Measurements from ENCODE around the gene LMNTD1. TPM values are rescaled to one million over a fixed set of nuclear protein-coding genes. Genes with fewer than 3 reads are reported as not detected.

The LMNTD1 gene
- total RNA-seq, 2 donors from 2014 or later: 36.9 to 54.7 TPM

GRCh38 chr12:25501549-25501948 lies 51.5 kb downstream of the LMNTD1 start:
- Histone ChIP-seq H3K4me3 (ENCODE audit: low read length) (no peak overlapping the region), H3K4me1 (ENCODE audit: control insufficient read depth, insufficient read depth, low read length) (no peaks in the 10 kb centered on the region), H3K27me3 (ENCODE audit: control insufficient read depth, insufficient read depth, low read length, poor library complexity, severe bottlenecking) (no peaks in the 10 kb centered on the region), H3K36me3 (ENCODE audit: control insufficient read depth, insufficient read depth, low read length) (peaks cover 91% of the 10 kb centered on the region), H3K9me3 (ENCODE audit: control insufficient read depth, low read length) (peaks cover 33% of the 10 kb centered on the region), H3K9ac (ENCODE audit: extremely low read depth, low read length, poor library complexity, severe bottlenecking) (no peak overlapping the region), H3K27ac (ENCODE audit: low read depth, low read length) (no peak overlapping the region)
- peaks cover 28% of the 10 kb centered on the region for H3K9me3 Mint-ChIP-seq
- H3K4me3 Mint-ChIP-seq: no peak overlapping the region
- peaks cover 14% of the 10 kb centered on the region for H3K4me1 Mint-ChIP-seq
- no peaks in the 10 kb centered on the region for H3K27me3 Mint-ChIP-seq (ENCODE audit: insufficient read depth)
- no peak overlapping the region for H3K27ac Mint-ChIP-seq
- TF ChIP-seq CTCF (conservative IDR thresholded peaks at IDR 0.05): no peak
- no peak for DNase-seq
- WGBS, 2 experiments (ENCODE audit: insufficient coverage in 1 of 2, insufficient read length in 1 of 2): 95% methylated on average over 1 of the region's 1 CpG; no CpG with 5 or more reads in 1 of the 2 experiments
- peaks cover 60% of the 10 kb centered on the region for H3K36me3 Mint-ChIP-seq (ENCODE audit: low read depth)

- no peaks in the 10 kb centered on the region for H3K4me1 ChIP-seq (ENCODE audit: control insufficient read depth, insufficient read depth, low read length)
- no peak for TF ChIP-seq CTCF (conservative IDR thresholded peaks at IDR 0.05)
- no peaks in the 10 kb centered on the region for H3K27me3 ChIP-seq (ENCODE audit: control insufficient read depth, insufficient read depth, low read length, poor library complexity, severe bottlenecking)
- DNase-seq: no peak
- H3K9me3 Mint-ChIP-seq: peaks cover 30% of the 10 kb centered on the region
- H3K4me1 Mint-ChIP-seq: peaks cover 14% of the 10 kb centered on the region
- no peaks in the 10 kb centered on the region for H3K27me3 Mint-ChIP-seq (ENCODE audit: insufficient read depth)
- WGBS, 2 experiments (ENCODE audit: insufficient coverage in 1 of 2, insufficient read length in 1 of 2): 86 to 98% methylated on average over 5 to 6 of the region's 6 CpGs
- H3K4me3 Mint-ChIP-seq: no peak overlapping the region
- H3K36me3 ChIP-seq (ENCODE audit: control insufficient read depth, insufficient read depth, low read length): peaks cover 93% of the 10 kb centered on the region
- peaks cover 68% of the 10 kb centered on the region for H3K36me3 Mint-ChIP-seq (ENCODE audit: low read depth)
- H3K9me3 ChIP-seq (ENCODE audit: control insufficient read depth, low read length): peaks cover 36% of the 10 kb centered on the region
- no peak overlapping the region for H3K9ac ChIP-seq (ENCODE audit: extremely low read depth, low read length, poor library complexity, severe bottlenecking)
- no peak overlapping the region for H3K27ac ChIP-seq (ENCODE audit: low read depth, low read length)
- no peak overlapping the region for H3K27ac Mint-ChIP-seq
- no peak overlapping the region for H3K4me3 ChIP-seq (ENCODE audit: low read length)
Observed at GRCh38 chr12:25500651-25501050, 52.4 kb downstream of the LMNTD1 start.

- DNase-seq: no peak
- Mint-ChIP-seq H3K27me3 (ENCODE audit: insufficient read depth) (no peaks in the 10 kb centered on the region), H3K4me1 (peaks cover 27% of the 10 kb centered on the region), H3K36me3 (ENCODE audit: low read depth) (peaks cover 75% of the 10 kb centered on the region), H3K4me3 (no peak overlapping the region), H3K9me3 (peaks cover 47% of the 10 kb centered on the region), H3K27ac (no peak overlapping the region)
- Histone ChIP-seq H3K9me3 (ENCODE audit: control insufficient read depth, low read length) (peaks cover 69% of the 10 kb centered on the region), H3K4me1 (ENCODE audit: control insufficient read depth, insufficient read depth, low read length) (no peaks in the 10 kb centered on the region), H3K36me3 (ENCODE audit: control insufficient read depth, insufficient read depth, low read length) (peaks cover 85% of the 10 kb centered on the region), H3K9ac (ENCODE audit: extremely low read depth, low read length, poor library complexity, severe bottlenecking) (no peak overlapping the region), H3K4me3 (ENCODE audit: low read length) (no peak overlapping the region), H3K27ac (ENCODE audit: low read depth, low read length) (no peak overlapping the region), H3K27me3 (ENCODE audit: control insufficient read depth, insufficient read depth, low read length, poor library complexity, severe bottlenecking) (no peaks in the 10 kb centered on the region)
- WGBS, 2 experiments (ENCODE audit: insufficient coverage in 1 of 2, insufficient read length in 1 of 2): 96 to 100% methylated on average over 3 to 7 of the region's 7 CpGs
- no peak for TF ChIP-seq CTCF (conservative IDR thresholded peaks at IDR 0.05)
Observed at GRCh38 chr12:25497021-25497420, 56.1 kb downstream of the LMNTD1 start.
